Inferior parietal cortex (tissue), 1 donor: Measurements from ENCODE around the gene HEPHL1.

Source experiments
- DNase-seq: peaks from one replicate; pipeline ENCODE4 v3.0.0-alpha.2; 2016; ENCODE audit errors: extremely low spot score

Gene HEPHL1

DNA sequence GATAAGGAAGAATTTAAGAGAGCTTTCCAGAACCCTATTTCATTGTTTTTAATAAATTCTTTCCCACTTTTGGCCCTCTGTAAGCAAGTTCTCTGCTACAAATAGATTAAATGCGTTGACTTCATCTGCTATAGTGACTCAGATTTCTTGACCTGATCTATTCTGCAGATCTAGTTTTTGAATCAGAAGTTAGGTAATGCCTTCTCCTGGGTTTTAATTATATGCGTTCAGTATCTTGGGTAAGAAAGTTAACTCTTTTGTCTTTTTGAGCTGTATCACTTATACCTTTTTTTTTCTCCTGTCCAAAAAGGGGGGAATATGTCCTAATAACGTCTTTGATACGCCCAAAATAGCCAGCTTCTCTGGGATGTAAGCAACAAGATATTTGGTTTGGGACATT is 2.4 kb upstream of the HEPHL1 start:
- no peak for DNase-seq

DNA sequence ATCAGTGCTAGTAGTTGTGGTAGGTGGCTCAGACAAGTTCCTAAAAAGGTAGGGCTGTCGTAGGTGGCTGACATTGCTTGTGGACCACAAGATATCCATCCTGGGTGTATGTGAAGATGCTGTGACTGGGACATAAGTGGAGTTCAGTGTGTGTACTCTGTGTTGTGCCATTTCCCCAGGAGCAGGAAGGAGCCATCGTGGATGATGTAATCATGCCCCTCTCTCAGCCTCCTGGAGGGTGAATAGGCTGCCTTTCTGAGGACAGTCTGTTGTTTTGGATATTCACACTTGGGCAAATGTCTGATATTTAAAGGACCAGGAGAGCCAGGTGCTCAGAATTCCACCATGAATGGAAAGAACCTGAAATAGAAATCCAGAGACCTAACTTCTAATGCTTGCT is 2.7 kb downstream of the HEPHL1 start:
- no peak for DNase-seq

DNA sequence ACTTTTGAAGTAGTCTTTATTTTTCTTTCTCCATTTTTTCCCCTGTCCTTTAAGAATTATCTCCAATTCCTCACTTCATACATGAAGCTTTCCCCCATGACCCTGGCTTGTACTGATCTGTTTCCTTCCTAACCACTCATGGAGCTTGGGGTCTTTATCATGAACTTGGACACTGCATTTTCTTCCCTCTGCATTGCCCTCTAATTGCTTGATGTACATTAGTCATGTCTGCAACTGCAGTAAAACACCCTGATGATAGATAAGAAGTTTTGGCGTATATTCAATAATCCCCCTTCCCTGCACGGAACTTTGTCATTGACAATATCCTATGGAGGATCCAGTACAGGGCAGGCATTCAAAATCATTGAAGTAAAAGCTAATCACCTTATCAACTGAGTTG is 3.4 kb downstream of the HEPHL1 start:
- DNase-seq, result no peak

DNA sequence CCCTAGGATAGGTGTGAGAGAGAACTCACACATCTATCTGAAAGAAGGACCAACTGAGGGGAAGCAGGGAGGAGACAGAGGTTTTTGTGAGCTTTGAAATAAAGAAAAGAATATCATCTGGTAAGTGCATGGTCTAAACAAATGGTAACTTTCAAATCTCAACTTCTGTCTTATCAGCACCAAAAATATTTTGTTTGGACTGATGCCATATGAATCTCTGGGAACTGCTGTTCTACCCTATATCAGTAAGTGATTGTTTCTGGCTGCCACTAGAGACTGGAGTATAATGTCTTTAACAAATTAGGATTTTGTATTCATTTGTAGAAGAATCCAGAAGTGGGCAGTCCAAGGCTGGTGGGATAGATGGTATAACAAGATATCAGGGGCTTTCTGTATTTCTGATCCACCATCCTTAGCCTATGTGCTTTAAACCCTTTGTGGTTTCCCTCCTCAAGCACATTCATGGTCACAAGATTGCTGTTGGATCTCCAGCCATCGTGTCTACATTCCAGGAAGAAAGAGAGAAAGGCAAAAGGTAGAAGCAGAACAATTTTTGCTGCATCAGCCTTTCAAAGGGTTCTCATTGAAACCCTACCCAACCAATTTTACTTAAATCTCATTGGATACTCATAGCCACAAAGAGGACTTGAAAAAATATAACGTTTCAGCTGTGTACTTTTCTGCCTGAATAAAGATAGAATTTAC is 4.7 kb downstream of the HEPHL1 start:
- DNase-seq, result no peak

DNA sequence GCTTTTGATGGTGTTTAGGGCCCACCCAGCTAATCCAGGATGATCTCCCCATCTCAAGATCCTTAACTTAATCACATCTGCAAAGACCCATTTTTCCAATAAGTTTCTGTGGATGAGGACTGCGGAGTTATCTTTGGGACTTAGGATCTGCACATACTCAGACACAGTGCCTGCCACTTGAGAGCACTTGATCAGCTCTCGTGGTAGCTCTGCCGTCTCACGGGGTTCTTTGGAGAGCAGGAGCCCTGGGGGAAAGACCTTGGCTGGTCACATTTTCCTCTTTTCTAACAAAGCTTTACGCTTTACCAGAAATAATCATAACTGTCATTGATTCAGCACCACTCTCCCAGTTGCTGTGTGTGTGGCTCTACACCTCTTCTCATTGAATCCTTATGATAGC is 6.1 kb downstream of the HEPHL1 start:
- DNase-seq, result no peak

DNA sequence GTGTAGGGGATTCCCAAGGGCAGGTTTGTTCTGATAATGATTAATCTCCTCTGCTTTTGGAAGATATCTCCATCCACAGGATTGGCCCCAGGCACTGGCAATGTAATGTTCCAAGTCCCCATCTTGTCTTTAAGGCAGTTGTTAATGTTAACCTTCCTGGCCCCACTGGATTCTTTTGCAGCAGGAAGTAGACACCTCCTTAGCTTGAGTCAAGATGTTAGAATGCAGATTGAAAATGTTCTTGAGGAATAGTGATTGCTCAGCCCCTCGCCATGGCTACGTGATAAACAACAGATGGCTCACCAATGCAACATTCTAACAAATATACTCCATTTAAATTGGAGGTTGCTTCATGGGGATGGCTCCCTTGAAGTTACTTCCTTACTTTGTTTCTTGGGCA is 7.3 kb downstream of the HEPHL1 start:
- no peak for DNase-seq

DNA sequence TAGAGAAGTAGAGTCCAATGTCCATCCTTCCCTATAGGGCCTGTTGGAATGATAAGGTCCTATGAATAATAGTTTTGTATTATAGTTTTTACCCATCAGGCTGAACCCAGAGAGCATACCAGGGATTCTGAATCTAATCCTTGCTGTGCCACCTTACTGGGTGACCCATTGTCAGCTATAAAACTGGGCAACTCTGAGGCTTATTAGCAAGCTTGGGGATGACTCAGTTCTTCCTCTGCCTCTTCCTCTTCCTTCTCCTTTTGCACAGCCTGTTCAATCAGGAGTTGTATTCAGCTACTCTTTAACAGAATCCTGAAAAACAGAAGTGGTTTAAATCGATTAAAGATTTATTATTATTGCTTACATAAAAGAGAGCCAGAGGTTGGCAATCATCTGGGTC is 8.9 kb downstream of the HEPHL1 start:
- DNase-seq, result no peak

DNA sequence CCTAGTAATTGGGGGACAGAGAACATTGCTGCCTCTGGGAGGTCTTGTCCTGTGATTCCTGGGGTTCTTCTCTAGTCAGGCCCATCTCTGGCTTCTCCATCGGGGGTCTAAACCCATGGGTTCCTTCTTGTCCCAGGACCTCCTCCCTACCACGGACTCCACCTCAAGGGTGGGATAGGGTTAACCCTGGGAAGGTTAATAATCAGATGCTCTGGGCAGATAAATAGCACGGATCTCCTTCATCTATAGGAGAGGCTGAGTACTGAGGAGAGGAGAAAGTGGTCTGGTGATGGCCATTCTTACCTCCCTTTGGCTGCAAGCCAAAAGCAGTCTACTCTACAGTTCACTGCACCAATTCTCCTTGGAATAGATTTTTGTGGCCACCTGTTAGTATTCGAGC is 10.5 kb downstream of the HEPHL1 start:
- no peak for DNase-seq

DNA sequence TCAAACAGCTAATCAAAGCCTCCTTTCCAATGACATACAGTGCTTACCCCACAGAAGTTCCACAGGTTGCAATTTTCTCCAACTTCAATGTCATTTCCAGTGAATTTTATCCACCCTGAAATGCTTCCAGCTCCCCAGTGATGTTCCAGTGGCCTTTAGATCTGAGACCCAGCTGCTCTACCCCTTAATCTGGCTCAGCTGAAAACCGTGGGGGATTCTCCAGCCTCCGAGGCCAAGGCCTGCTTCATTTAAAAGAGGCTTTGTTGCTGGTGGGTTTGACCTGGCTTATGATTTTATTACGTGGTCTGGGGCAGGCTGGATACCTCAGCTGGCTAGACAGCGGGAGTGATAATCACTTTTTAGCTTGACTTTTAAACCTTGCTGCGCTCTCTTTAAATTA is 10.9 kb downstream of the HEPHL1 start:
- DNase-seq, result no peak

DNA sequence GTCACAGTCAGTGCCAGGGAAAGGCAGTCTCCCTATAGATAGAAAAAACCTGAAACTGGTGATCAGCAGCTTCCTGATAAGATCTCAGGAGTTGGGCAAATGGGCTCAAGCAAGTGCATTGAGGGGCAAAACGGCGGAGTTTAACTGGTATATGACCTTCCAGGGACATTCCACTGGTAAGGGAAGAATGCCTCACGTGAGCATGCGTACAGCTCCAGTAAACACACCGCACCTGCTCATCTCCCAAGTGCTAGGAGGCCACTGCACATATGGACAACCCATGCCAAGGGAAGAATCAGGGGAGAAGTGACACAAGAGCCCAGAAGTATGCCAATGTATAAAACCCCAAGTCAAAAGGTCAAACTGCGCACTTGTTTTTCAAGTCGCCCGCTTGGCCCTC is 11.6 kb downstream of the HEPHL1 start:
- DNase-seq, result no peak

DNA sequence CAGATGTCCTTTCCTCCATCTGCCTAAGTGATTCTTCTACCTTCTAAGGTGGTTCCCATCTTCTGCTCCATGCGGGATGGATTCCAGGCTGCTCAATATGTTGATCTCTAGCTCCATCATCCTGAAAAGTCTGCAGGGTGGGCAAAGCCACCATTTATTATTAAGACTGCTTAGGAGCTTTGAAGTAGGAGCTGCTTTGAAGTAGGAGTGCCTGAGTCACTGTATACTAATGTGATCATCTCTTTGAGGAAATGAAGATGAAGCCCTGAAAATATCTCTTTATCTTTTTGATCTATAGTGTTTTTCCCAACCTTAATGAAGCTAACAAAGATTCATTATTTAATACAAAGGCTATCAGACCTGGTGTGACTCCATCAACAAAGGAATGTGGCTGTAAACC is 13.1 kb downstream of the HEPHL1 start:
- DNase-seq, result no peak

DNA sequence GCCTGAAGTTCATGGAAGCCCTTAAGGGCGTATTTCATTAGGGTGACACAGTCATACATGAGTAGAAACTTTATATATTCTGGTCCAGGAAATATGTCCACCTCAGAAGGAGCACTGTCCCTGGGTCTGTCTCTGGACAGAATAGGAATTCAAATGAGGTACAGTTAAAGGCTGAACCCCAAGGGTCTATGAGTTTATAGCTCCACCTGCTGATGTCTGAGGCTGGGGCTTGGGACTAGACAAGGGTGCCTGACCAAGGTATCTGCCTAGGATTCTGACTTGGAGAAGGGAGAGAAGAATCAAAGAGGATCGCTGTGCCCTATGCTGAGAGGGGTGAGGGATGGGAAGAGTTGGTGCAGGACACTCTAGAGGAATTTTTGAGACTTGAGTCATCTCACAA is 14.9 kb downstream of the HEPHL1 start:
- DNase-seq, result no peak

DNA sequence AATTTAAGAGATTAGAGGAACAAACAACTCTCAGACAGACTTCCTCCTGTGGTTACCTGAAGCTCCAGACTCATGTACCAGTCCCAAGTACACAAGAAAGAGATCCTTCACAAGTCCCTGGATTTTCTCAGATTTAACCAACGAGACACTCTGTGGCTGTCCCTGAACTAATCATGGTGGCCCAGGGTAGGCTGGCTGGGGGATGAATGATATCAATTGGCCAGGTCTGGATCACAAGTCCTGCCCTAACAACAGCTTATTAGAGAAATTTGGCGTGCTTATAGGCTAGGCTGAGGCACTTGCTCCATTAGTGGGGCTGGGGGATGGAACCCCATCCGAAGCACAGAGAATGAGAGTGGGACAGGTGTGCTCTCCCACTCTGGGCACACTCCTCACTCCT is 22.1 kb downstream of the HEPHL1 start:
- DNase-seq, result no peak

DNA sequence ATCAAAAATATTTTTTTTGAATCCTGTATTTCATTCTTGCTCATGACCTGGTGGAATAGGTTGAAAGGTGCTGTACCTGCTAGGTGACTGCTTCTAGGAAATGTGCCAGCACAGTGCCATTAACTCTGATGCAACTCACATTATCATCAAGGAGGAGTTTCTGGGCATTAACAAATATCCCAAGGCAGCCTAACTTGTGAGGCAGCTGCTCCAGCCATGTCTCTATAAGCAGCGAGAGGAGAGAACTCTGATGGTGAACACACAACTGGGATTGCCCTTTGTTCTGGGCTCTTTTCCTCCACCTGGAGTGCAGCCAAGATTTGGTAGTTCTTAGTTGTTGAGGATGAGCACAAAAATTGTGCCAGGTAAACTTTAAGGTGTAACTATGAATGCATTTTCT is 25.6 kb downstream of the HEPHL1 start:
- DNase-seq, result no peak

DNA sequence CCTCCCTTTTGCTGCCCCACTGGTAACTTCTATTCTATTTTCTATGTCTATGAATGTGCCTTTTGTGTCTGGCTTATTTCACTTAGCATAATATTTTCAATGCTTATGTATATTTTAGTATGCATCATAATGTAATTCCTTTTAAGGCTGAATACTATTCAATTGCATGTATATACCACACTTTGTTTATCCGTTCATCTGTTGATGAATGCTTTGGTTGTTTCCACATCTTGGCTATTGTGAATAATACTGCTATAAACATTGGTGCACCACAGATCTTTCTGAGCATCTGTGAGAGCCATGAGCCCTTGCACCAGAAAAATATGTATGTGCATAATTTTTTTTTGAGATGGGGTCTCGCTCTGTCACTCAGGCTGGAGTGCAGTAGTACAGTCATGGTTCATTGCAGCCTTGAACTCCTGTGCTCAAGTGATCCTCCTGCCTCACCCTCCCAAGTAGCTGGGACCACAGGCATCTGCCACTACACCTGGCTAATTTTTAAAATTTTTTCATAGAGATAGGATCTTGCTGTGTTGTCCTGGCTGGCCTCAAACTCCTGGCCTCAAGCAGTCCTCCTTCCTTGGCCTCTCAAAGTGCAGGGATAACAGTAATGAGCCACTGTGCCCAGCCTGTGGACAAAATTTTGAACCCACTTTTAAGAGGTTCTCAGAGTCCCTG is 27.0 kb downstream of the HEPHL1 start:
- no peak for DNase-seq

DNA sequence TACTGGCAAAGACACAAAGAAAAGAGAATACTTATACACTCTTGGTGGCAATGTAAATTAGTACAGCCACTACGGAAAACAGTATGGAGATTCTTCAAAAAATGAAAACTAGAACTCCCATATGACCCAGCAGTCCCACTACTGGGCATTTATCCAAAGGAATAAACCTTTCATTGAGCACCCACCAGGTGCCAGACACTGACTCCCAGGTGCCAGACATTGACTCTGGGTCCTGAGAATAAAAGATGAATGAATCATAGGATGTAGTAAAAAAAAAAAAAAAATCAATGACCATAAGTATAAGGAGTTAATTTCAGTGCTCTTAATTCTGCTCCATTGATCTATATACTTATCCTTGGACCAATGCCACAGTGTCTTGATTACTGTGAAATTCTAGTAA is 28.2 kb downstream of the HEPHL1 start:
- no peak for DNase-seq

DNA sequence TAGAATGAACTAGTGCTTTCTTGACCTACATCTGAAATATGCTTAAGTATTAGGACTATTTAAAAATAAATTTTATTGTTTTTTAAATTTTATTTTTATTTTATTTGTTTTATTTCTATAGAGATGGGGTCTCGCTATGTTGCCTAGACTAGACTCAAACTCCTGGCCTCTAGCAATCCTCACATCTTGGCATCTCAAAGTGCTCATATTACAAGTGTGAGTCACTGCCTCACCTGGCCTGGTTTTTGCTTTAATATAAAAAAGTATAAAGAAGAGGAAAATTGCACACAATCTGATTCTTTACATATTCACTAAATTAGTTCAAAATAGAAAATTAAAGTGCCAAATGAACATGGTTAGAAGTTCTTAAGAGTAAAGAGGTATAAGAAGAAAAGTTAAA is 37.5 kb downstream of the HEPHL1 start:
- DNase-seq, result no peak

DNA sequence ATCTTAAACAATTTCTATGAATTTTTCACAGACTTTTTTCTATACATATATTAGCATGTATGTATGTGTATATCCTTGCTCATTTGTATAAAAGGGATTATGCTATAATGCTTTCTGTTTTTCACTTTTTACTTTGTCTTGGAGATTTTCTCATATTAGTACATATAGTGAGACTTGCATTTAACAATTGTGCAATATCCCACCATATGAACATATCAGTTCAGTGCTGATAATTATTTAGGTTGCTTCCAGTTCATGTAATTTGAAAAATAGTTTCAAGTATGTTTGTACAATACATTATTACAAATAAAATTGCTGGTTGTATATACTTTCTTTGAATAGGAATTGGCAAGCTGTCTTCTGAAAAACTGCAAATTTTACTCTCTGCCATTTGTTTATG is 37.9 kb downstream of the HEPHL1 start:
- no peak for DNase-seq

DNA sequence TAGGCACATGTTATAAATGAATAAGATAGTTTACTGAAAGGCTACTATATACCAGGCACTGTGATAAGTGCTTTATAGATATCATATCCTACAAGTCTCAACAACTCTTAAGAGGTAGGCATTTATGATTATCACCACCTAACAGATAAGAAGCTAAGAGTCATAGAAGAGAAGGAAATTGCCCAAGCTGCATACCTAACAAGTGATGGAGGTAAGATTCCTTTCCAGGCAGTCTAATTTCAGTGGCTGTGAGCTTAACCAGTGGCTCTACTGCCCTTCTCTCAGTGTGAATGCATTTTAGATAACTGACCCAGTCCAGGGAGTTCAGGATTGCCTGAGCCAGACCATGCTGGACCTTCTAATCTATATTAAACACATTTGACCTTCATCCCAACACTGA is 39.2 kb downstream of the HEPHL1 start:
- DNase-seq, result no peak

DNA sequence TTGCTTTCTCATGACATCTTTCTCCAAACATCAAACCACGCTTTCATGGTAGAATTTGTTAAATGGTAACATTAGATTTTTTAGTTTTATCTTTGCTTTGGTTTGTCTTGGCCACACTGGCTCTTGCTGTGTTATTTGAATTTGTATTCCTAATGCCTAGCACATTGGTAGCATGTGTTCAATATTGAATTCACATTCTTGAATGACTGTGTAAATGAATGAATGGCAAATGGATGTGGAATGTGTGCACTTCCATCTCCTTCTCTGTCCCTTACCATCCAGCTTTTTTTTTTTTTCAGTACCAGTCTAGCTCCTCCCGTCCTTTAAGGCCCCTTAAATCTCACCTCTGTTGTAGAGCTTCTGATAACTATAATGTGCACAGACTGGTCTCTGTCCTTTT is 41.2 kb downstream of the HEPHL1 start:
- DNase-seq, result no peak

DNA sequence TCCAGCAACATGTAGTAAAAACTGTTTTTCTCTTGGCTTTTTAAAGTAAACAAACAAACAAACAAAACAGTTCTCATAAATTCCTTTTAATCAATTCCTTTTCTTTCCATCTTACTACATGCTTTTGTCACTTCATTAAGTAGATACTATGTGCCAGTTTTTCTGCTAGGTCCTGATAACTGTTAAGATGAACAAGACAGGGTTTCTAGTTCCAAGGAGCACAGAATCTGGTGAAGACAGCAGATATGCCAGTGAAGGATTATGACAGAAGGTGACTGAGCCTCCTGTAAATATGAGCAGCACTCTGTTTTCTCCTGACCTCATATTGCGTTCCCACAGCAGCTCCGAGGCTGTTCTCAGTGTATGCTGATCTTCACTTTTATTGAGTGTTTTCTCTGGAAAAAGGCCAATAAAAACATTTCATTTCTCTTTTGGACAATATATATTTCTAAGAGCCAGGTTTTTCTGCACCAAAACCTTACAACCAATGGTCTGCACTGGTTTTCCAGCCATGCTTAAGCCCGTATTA is 45.8 kb downstream of the HEPHL1 start:
- DNase-seq, result no peak

DNA sequence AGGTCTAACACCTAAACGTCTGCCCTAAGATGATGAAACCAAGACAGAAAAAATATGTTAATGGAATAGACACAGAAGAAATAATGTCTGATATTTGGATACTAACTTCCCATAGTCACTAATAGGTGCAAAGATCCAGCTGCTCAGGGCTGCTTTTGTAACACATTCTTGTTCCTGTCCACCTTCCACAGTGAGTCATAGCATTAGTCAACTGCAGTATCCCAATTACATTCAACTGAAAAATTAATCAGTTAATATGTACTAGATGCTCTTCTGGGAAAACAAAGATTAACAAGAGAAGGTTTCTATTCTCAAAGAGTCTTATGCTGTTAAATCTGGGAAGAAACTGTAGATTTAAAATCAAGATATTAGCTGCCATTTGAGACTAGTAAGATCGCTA is 47.6 kb downstream of the HEPHL1 start:
- no peak for DNase-seq

DNA sequence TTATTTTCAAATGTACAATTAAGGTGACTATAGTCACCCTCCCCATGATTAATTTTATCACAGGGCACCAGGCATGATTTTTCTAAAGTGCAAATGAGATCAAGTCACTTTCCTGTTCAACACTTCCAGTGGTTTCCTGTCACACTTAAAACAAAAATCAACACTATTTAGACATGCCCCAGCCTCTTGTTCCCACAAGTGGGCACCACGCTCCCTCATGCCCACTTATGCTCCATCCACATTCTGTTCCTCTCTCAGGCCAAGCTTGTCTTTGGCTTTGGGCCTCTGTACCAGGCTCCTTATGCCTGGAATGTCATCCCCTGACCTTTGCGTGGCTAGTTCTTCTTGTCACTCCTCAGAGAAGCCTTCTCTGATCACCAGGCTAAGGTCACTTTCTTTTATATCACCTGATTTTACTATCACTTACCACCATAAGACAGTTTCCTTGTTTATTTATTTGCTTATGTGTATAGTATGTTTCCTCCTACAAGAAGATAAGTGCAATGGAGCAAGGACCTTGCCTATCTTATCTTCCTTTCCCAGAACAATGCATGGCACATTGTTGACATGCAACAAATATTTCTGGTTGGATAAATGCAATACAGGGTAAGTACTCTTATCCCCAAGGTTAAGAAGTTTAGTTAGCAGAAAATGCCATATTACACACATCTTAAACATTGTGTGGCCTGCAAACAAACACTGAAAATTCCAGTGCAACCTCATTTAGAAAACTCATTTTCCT is 56.6 kb downstream of the HEPHL1 start:
- DNase-seq, result no peak
